ENCODE data around the gene MSH6.

The MSH6 gene

DNA sequence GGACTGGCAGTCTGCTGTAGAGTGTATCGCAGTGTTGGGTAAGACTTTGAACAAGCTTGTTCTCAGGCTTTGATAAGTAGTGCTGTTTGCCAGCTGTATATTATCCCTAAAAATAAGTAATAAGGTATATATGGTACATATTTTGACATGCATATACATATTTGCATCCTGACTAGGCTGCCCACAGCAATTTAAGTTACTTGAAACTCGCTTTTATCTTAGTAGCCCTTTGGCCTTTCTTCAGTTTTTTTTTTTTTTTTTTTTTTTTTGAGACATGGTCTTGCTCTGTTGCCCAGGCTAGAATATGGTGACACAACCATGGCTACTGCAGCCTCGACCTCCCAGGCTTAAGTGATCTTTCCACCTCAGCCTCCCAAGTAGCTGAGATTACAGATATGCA is 18.2 kb downstream of the MSH6 start:
- Mint-ChIP-seq H3K36me3 (peaks cover 42% of the 10 kb centered on the region), H3K4me1 (ENCODE audit: low read depth) (no peaks in the 10 kb centered on the region), H3K27ac (no peak overlapping the region), H3K4me3 (no peak overlapping the region), H3K27me3 (no peaks in the 10 kb centered on the region), H3K9me3 (ENCODE audit: low read depth) (peaks cover 8% of the 10 kb centered on the region)

DNA sequence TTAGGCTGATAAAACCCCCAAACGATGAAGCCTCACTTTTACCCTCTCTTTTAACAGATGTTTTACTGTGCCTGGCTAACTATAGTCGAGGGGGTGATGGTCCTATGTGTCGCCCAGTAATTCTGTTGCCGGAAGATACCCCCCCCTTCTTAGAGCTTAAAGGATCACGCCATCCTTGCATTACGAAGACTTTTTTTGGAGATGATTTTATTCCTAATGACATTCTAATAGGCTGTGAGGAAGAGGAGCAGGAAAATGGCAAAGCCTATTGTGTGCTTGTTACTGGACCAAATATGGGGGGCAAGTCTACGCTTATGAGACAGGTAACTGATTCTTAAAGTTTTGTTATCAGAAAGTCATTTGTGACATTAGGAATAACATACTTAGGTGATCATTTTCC is 20.4 kb downstream of the MSH6 start:
- Mint-ChIP-seq H3K9me3 (ENCODE audit: low read depth) (peaks cover 8% of the 10 kb centered on the region), H3K27ac (peak overlapping the region; percentile 12), H3K4me3 (no peak overlapping the region), H3K27me3 (no peaks in the 10 kb centered on the region), H3K4me1 (ENCODE audit: low read depth) (peaks cover 2% of the 10 kb centered on the region), H3K36me3 (peaks cover 47% of the 10 kb centered on the region)

DNA sequence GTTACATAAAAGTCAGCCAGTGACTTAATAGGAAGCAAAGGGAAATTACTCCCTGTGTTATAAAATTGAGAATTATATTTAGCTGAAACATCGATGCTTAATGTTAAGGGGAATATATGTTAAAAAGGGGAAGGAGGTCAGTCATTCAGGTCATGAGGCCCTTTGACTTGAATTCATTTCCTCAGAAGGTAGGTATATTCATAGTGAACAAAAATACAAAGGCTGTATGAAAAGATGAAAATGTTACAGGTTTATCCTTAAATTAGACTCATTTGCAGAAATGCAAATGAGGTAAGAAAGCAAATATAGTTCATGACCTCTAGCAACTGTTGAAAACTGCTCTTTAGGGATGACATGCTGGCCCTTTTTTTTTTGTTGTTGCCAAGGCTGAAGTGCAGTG is 20.8 kb downstream of the MSH6 start:
- H3K36me3 Mint-ChIP-seq: peaks cover 44% of the 10 kb centered on the region

DNA sequence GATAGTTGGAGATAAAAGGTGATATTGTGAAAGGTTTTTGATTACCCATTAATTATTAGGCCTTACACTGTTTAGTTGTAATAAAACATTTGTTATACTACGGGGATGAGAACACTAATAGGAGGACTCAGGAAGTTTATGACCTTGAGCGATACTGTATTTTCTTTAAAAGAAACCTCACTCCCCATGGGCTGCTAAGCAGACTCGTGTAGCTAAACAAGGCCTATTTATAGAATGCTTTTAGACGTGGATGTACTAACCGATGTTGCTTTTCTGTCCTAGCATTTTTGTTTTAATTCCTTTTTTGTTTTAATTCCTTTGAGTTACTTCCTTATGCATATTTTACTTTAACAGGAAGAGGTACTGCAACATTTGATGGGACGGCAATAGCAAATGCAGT is 22.9 kb downstream of the MSH6 start:
- H3K27ac Mint-ChIP-seq: no peak overlapping the region
- peaks cover 8% of the 10 kb centered on the region for H3K9me3 Mint-ChIP-seq (ENCODE audit: low read depth)
- H3K4me3 Mint-ChIP-seq: no peak overlapping the region
- no peaks in the 10 kb centered on the region for H3K27me3 Mint-ChIP-seq
- peaks cover 2% of the 10 kb centered on the region for H3K4me1 Mint-ChIP-seq (ENCODE audit: low read depth)
- peaks cover 32% of the 10 kb centered on the region for H3K36me3 Mint-ChIP-seq

More for the DNA sequence above, 20.8 kb downstream of the MSH6 start:
- no peak overlapping the region for H3K4me3 Mint-ChIP-seq
- peaks cover 2% of the 10 kb centered on the region for H3K4me1 Mint-ChIP-seq (ENCODE audit: low read depth)
- peaks cover 8% of the 10 kb centered on the region for H3K9me3 Mint-ChIP-seq (ENCODE audit: low read depth)
- H3K27me3 Mint-ChIP-seq: no peaks in the 10 kb centered on the region
- H3K27ac Mint-ChIP-seq: no peak overlapping the region

DNA sequence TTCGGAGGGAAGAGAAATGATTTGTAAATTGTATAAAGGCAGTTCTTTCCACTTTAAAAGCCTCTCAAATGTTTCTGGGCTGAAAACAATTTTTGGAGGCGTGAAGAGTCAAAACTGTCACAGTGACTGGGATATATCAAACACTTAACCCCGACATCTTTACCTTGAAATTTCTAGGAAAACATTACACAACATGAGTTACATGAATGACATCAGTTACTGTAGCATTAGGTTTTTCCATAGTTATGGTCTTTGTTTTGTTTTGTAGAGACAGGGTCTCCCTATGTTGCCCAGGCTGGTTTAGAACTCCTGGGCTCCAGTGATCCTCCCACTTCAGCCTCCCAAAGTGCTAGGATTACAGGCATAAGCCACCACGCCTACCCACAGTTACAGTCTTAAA is 25.7 kb downstream of the MSH6 start:
- Mint-ChIP-seq H3K36me3 (peaks cover 25% of the 10 kb centered on the region), H3K4me1 (ENCODE audit: low read depth) (peaks cover 4% of the 10 kb centered on the region), H3K4me3 (no peak overlapping the region), H3K27ac (peak overlapping the region; percentile 2), H3K27me3 (no peaks in the 10 kb centered on the region), H3K9me3 (ENCODE audit: low read depth) (peaks cover under 1% of the 10 kb centered on the region)

DNA sequence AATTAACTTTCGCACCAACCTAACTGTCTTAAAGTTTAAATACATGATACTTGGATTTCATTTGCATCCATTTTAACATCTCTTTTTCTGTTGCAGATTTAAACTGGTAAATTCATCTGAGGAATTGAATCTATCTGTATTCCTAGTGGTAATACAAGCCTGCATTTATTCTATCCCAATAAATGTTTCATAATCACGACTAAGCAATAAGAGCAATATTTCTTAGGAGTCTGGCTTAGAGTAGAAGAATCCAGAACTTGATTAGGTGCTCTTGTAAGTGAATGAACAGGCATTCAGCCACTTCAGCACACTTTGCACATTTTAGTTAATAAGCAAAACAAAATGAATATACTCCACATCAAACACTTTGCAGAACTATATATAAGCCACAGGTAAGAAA is 27.0 kb downstream of the MSH6 start:
- Mint-ChIP-seq H3K9me3 (ENCODE audit: low read depth) (no peaks in the 10 kb centered on the region), H3K4me1 (ENCODE audit: low read depth) (peaks cover 4% of the 10 kb centered on the region), H3K36me3 (peaks cover 21% of the 10 kb centered on the region), H3K27ac (no peak overlapping the region), H3K4me3 (no peak overlapping the region), H3K27me3 (no peaks in the 10 kb centered on the region)

DNA sequence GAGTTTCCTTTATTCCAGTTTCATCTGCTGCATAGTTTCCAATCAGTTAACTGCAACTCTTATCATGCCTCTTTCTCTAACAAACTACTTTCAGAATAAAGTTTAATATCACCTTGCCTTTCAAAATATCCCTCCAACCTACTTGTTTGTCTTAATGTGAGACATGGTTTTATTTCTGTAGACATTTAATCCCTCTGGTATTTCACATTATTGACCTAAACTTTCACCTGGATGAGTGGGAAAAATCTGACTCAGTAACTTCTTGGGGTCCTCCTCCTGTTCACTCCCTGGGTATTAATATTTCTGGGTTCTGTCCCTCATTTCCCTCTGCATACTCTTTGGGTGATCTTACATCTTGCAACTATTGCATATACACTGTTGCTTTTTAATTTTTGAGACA is 27.9 kb downstream of the MSH6 start:
- Mint-ChIP-seq H3K36me3 (peaks cover 18% of the 10 kb centered on the region), H3K27ac (peak overlapping the region; percentile 46), H3K27me3 (no peaks in the 10 kb centered on the region)

DNA sequence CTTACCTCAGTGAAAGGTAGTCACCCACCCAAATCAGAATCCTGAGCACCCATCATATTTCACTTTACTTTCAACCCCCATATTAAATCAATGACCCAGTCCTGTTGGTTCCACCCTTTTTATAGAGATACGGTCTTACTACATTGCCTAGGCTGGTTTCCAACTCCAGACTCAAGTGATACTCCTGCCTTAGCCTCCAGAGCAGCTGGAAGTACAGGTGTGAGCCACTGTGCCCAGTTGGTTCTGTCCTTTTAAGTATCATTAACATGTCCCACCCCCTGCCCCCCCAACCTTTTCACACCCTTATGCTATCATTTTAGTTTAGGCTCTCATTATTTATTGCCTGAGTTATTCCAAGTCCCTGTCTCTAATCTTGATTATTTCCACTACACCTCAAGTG is 28.7 kb downstream of the MSH6 start:
- Mint-ChIP-seq H3K4me1 (ENCODE audit: low read depth) (peaks cover 4% of the 10 kb centered on the region), H3K4me3 (no peak overlapping the region), H3K9me3 (ENCODE audit: low read depth) (no peaks in the 10 kb centered on the region), H3K27me3 (no peaks in the 10 kb centered on the region), H3K36me3 (peaks cover 19% of the 10 kb centered on the region), H3K27ac (no peak overlapping the region)

More for the DNA sequence above, 27.9 kb downstream of the MSH6 start:
- Mint-ChIP-seq H3K9me3 (ENCODE audit: low read depth) (no peaks in the 10 kb centered on the region), H3K4me3 (no peak overlapping the region), H3K4me1 (ENCODE audit: low read depth) (peaks cover 4% of the 10 kb centered on the region)

DNA sequence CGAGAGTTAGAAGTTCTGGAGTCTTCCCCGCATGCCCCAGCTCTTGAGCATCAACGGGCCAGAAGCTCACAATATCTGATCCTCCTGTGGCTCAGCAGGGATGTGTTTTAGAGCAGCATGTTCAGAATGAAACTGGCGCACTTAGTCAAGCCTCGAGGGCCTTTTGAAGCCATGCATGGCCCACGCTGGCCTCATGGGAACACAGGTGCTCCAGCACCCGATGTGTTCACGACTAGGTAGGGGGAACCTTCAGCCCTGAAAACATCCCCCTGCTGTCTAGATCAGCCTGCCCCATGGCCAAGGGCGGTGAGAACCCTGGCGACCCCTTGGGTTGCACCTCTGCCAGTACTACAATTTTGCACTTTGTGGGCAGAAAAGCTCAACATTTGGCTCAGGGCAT is 32.8 kb downstream of the MSH6 start:
- Mint-ChIP-seq H3K9me3 (ENCODE audit: low read depth) (no peaks in the 10 kb centered on the region), H3K27ac (peak overlapping the region; percentile 79), H3K27me3 (no peaks in the 10 kb centered on the region), H3K4me3 (no peak overlapping the region), H3K4me1 (ENCODE audit: low read depth) (peaks cover 1% of the 10 kb centered on the region), H3K36me3 (peaks cover 18% of the 10 kb centered on the region)

DNA sequence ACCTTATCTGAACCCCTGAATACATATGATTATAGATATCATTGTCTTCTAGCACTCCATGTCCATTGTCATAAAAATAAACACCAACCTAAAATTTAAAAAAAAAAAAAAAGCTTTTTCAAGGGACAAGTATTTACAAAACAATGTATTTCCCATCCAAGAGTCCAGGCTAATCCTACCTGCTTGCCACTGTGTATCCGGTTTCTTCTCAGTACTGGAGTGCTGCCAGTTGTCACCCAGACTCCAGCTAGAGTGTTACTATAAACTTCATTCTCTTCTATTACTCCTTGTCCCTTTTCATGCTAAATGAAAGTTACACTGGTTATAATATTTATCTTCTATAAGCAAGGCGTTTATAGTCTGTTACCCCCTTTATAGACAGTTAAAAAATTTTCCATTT is 35.8 kb downstream of the MSH6 start:
- H3K4me1 Mint-ChIP-seq (ENCODE audit: low read depth): no peaks in the 10 kb centered on the region
- peaks cover 13% of the 10 kb centered on the region for H3K36me3 Mint-ChIP-seq
- H3K4me3 Mint-ChIP-seq: no peak overlapping the region
- no peak overlapping the region for H3K27ac Mint-ChIP-seq
- H3K9me3 Mint-ChIP-seq (ENCODE audit: low read depth): no peaks in the 10 kb centered on the region
- no peaks in the 10 kb centered on the region for H3K27me3 Mint-ChIP-seq

DNA sequence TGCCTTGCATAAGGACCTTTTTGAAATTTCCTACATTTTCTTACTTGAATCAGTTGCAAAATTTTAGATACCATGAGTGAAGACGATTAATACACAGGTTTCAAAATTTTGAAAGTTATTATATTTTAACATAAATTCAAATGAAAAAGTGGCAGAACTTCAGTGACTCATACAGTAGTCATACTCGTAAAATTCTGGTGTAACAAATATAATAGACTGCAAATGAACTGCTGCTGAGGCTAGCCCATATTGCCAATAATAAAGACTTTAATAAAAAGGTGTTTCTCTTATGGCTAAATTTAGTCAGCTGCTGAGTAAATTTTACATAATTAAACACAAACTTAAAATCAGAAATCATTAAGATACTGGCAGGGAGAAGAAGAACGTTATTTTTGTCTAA is 36.9 kb downstream of the MSH6 start:
- no peak overlapping the region for H3K4me3 Mint-ChIP-seq
- no peaks in the 10 kb centered on the region for H3K9me3 Mint-ChIP-seq (ENCODE audit: low read depth)

DNA sequence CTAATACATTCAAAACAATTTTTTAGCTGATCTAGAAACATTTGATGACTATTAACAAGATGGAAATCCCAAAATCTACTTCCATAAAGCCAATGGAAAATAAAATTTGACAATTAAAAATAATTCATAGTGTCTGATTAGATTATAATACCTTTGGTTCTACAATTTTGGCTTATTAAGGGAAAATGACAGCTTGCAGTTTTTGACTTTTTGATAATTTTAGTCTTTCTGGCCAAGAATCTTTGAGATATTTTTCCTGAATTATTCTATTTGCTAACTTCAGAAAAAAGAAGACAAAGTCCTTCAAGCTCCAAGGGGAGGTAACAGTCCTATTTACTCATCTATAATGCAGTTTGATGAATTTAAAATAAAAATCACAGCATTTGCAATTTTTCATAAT is 39.6 kb downstream of the MSH6 start:
- peaks cover 1% of the 10 kb centered on the region for H3K36me3 Mint-ChIP-seq

More for the DNA sequence above, 36.9 kb downstream of the MSH6 start:
- no peak overlapping the region for H3K27ac Mint-ChIP-seq
- H3K4me1 Mint-ChIP-seq (ENCODE audit: low read depth): no peaks in the 10 kb centered on the region
- peaks cover 8% of the 10 kb centered on the region for H3K36me3 Mint-ChIP-seq
- no peaks in the 10 kb centered on the region for H3K27me3 Mint-ChIP-seq

DNA sequence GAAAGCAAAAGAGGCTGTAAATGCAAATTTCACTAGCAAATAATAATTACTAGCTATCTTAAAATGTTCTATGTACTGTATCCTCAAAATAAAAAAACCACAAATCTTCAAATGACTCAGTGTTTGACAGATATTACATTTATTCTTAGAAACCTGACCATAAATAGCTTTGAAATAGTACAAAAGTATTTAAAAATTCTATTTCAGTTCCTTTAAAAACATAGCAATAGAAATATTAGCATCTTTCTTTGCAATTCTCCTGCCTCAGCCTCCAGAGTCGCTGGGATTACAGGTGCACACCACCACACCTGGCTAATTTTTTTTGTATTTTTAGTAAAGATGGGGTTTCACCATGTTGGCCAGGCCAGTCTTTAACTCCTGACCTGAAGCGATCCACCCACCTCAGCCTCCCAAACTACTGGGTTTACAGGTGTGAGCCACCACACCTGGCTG is 50.6 kb downstream of the MSH6 start:
- H3K27me3 Mint-ChIP-seq: no peaks in the 10 kb centered on the region
- no peak overlapping the region for H3K27ac Mint-ChIP-seq
- H3K4me3 Mint-ChIP-seq: no peak overlapping the region
- H3K4me1 Mint-ChIP-seq (ENCODE audit: low read depth): peaks cover 2% of the 10 kb centered on the region
- peaks cover 6% of the 10 kb centered on the region for H3K36me3 Mint-ChIP-seq
- H3K9me3 Mint-ChIP-seq (ENCODE audit: low read depth): no peaks in the 10 kb centered on the region

More for the DNA sequence above, 39.6 kb downstream of the MSH6 start:
- no peaks in the 10 kb centered on the region for H3K27me3 Mint-ChIP-seq
- no peaks in the 10 kb centered on the region for H3K4me1 Mint-ChIP-seq (ENCODE audit: low read depth)
- no peak overlapping the region for H3K4me3 Mint-ChIP-seq
- H3K9me3 Mint-ChIP-seq (ENCODE audit: low read depth): no peaks in the 10 kb centered on the region
- H3K27ac Mint-ChIP-seq: no peak overlapping the region

DNA sequence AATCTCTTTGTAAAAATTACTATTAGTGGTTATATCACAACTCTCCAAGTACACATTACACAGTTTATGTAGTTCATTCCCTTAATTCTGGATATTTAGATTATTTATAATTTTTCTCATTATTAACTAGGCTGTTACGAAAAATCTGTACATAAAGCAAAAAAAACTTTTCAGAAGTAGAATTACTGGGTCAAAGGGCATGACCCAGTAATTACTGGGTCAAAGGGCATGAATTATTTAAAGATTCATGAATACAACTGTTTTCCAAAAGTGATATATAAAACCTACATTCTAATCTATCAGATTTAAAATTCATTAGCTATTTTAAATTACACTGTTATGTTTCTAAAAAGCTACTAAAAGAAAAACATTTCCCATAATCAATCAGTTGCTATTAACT is 55.3 kb downstream of the MSH6 start:
- peaks cover 12% of the 10 kb centered on the region for H3K4me1 Mint-ChIP-seq (ENCODE audit: low read depth)
- H3K27me3 Mint-ChIP-seq: no peaks in the 10 kb centered on the region
- H3K9me3 Mint-ChIP-seq (ENCODE audit: low read depth): no peaks in the 10 kb centered on the region
- H3K4me3 Mint-ChIP-seq: no peak overlapping the region
- no peak overlapping the region for H3K27ac Mint-ChIP-seq
- H3K36me3 Mint-ChIP-seq: peaks cover 6% of the 10 kb centered on the region

DNA sequence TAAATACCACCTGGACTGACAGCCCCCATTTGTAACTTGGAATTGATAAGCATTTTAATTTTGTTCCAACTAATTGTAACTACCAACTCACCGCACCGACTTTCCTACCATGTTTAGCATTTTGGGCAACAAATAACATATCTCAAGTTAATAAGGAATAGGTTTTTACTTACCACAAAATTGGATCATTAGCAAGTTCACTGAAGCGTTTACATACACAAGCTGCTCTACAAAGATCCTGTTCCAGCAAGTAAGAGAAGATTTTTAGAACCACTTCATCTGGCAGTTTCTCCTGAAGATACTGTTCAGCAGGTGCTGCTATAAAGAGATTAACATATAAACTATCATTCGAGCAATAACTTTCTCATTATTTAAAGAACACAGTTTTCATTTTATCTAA is 55.7 kb downstream of the MSH6 start:
- H3K27ac Mint-ChIP-seq: no peak overlapping the region
- H3K36me3 Mint-ChIP-seq: peaks cover 6% of the 10 kb centered on the region
- H3K4me3 Mint-ChIP-seq: no peak overlapping the region

DNA sequence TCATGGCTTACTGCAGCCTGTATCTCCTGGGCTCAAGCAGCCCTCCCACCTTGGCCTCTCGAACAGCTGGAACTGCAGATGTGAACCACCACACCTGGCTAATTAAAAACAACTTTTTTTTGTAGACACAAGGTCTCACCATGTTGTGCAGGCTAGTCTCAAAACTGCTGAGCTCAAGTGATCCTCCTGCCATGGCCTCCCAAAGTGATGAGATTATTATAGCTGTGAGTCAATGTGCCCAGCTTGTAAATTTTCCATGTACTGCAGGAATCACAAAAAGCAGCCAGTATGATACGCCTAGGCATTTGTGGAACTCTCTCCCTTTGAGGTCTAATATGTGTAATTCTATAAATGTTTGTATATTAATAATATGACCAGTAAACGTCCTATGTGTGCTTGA is 59.9 kb downstream of the MSH6 start:
- peaks cover 35% of the 10 kb centered on the region for H3K4me1 Mint-ChIP-seq (ENCODE audit: low read depth)
- no peaks in the 10 kb centered on the region for H3K36me3 Mint-ChIP-seq
- no peaks in the 10 kb centered on the region for H3K27me3 Mint-ChIP-seq
- no peaks in the 10 kb centered on the region for H3K9me3 Mint-ChIP-seq (ENCODE audit: low read depth)
- H3K4me3 Mint-ChIP-seq: no peak overlapping the region
- H3K27ac Mint-ChIP-seq: no peak overlapping the region

More for the DNA sequence above, 55.7 kb downstream of the MSH6 start:
- no peaks in the 10 kb centered on the region for H3K27me3 Mint-ChIP-seq
- peaks cover 17% of the 10 kb centered on the region for H3K4me1 Mint-ChIP-seq (ENCODE audit: low read depth)
- no peaks in the 10 kb centered on the region for H3K9me3 Mint-ChIP-seq (ENCODE audit: low read depth)
